SK-N-MC (cell line): Measurements from ENCODE around the gene OPRD1.

Source experiments
- EZH2 ChIP-seq: fragments of 200-600 bp; sonication (generic); IDR thresholded peaks from one replicate; pipeline ENCODE4 v1.6.1; 2017; ENCODE audit warnings: antibody characterized with exemption
- FOXP2 ChIP-seq: optimal IDR thresholded peaks from 2 replicates; pipeline ENCODE3; 2011; ENCODE audit warnings: mild to moderate bottlenecking, moderate library complexity; ENCODE audit not compliant: insufficient read depth; ENCODE audit errors: extremely low read length, control extremely low read depth
- POLR2AphosphoS5 ChIP-seq: IDR thresholded peaks from 2 replicates; pipeline ENCODE4 v1.6.1; 2012; ENCODE audit warnings: mild to moderate bottlenecking, low read depth, low read length, borderline replicate concordance

DNA sequence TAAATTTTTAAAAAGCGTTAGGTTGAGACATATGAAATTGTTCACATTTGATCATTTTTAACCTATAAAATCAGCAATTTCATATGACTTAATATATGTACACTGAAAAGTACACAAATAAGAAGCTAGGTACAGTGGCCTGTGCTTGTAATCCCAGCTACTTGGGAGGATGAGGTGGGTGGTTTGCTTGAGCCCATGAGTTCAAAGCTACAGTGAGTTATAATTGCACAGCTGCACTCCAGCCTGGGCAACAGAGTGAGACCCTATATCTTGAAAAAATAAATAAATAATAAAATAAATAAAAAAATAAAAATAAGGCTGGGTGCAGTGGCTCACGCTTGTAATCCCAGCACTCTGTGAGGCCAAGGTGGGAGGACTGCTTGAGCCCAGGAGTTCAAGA lies 97.2 kb downstream of the OPRD1 start:
- TF ChIP-seq EZH2 (no peak), POLR2AphosphoS5 (no peak), FOXP2 (no peak)
